SH-SY5Y (cell line): ENCODE measurements around the gene MPP1.

ENCODE experiments used
- GATA2 ChIP-seq: IDR thresholded peaks from 2 replicates; pipeline ENCODE4 v1.6.1; 2011; ENCODE audit warnings: mild to moderate bottlenecking, low read depth, low read length
- GATA3 ChIP-seq: IDR thresholded peaks from 2 replicates; pipeline ENCODE4 v1.6.1; 2011; ENCODE audit warnings: low read depth, mild to moderate bottlenecking, low read length, moderate library complexity

DNA sequence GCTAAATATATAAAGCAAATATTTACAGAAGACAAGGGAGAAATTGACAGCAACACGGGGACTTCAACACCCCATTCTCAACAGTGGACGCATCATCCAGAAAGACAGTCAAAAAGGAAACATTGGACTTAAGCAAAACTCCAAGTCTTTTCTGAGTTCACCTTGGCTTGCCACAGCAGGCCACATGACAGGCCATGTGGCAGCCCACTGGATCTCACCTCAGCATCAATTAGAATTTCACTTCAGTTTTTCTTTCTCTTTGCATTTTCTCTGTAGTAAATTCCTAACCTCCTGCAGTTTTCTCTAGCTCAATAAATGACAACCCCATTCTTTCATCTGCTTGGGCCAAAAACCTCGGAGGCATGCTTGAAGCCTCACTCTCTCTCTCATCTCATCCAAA lies 16.7 kb upstream of the MPP1 start:
- TF ChIP-seq GATA2 (no peak), GATA3 (no peak)
